GM18517 (cell line): ENCODE results near the gene NAT10.

Source experiments
- ATAC-seq: cut with Tn5 transposase; IDR thresholded peaks from one replicate; pipeline ENCODE4 v1.9.1; 2021; ENCODE audit warnings: mild to moderate bottlenecking, moderate library complexity; ENCODE audit not compliant: unreplicated experiment

NAT10 gene

GRCh38 chr11:34148504-34149165, 43.2 kb downstream of the NAT10 start:
- ATAC-seq = no peak

GRCh38 chr11:34149274-34149673, 43.8 kb downstream of the NAT10 start:
- ATAC-seq = no peak

- no peak for ATAC-seq
These were observed 44.4 kb downstream of the NAT10 start for GRCh38 chr11:34149786-34150185.

GRCh38 chr11:34150494-34151151, 45.2 kb downstream of the NAT10 start:
- no peak for ATAC-seq

- no peak for ATAC-seq
These were observed 45.7 kb downstream of the NAT10 start for GRCh38 chr11:34151166-34151565.

- no peak for ATAC-seq
These were observed 46.8 kb downstream of the NAT10 start for GRCh38 chr11:34151916-34152845.

- peak; percentile 76 for ATAC-seq
These were observed 48.8 kb downstream of the NAT10 start for GRCh38 chr11:34154059-34154875.

GRCh38 chr11:34155057-34155756, 49.8 kb downstream of the NAT10 start:
- no peak for ATAC-seq

GRCh38 chr11:34155757-34156062, 50.3 kb downstream of the NAT10 start:
- ATAC-seq = no peak

- ATAC-seq = no peak
These were observed 51.7 kb downstream of the NAT10 start for GRCh38 chr11:34157163-34157562.

GRCh38 chr11:34158661-34159060, 53.2 kb downstream of the NAT10 start:
- no peak for ATAC-seq

- no peak for ATAC-seq
These were observed 54.8 kb downstream of the NAT10 start for GRCh38 chr11:34160049-34160721.

GRCh38 chr11:34160791-34161190, 55.4 kb downstream of the NAT10 start:
- no peak for ATAC-seq

- ATAC-seq = no peak
These were observed 55.9 kb downstream of the NAT10 start for GRCh38 chr11:34161361-34161760.

- ATAC-seq = no peak
These were observed 56.5 kb downstream of the NAT10 start for GRCh38 chr11:34161812-34162492.

- no peak for ATAC-seq
These were observed 57.0 kb downstream of the NAT10 start for GRCh38 chr11:34162493-34162820.

GRCh38 chr11:34162856-34163255, 57.4 kb downstream of the NAT10 start:
- ATAC-seq = no peak

- no peak for ATAC-seq
These were observed 59.7 kb downstream of the NAT10 start for GRCh38 chr11:34165121-34165520.

- ATAC-seq = no peak
These were observed 60.5 kb downstream of the NAT10 start for GRCh38 chr11:34165786-34166555.
